Esophagus (tissue), 2 donors: ENCODE measurements around the gene DRAXIN. TPM values are rescaled to one million over a fixed set of nuclear protein-coding genes. Genes with fewer than 3 reads are reported as not detected.

Experiments used
- H3K27ac ChIP-seq, 2 donors: one replicate each; pipeline ENCODE4 v1.5.1; 2013; ENCODE audit warnings: low read depth in 2 of 2, mild to moderate bottlenecking in 2 of 2, inconsistent platforms in 1 of 2, low read length in 1 of 2, moderate library complexity in 1 of 2
- H3K27me3 ChIP-seq, 2 donors: one replicate each; pipeline ENCODE4 v1.6.1; 2013; ENCODE audit warnings: low read length in 2 of 2, control low read depth in 1 of 2, mild to moderate bottlenecking in 1 of 2; ENCODE audit not compliant: insufficient read depth in 2 of 2, control insufficient read depth in 1 of 2
- H3K36me3 ChIP-seq, 2 donors: one replicate each; pipeline ENCODE4 v1.6.1; 2013; ENCODE audit warnings: low read length in 1 of 2; ENCODE audit not compliant: control insufficient read depth in 2 of 2, insufficient read depth in 2 of 2
- H3K4me1 ChIP-seq, 2 donors: one replicate each; pipeline ENCODE4 v1.6.1; 2013; ENCODE audit warnings: low read length in 1 of 2; ENCODE audit not compliant: control insufficient read depth in 2 of 2, insufficient read depth in 2 of 2
- H3K4me3 ChIP-seq, 2 donors: one replicate each; pipeline ENCODE4 v1.5.1; 2013; ENCODE audit warnings: low read length in 2 of 2, mild to moderate bottlenecking in 2 of 2, low read depth in 1 of 2, moderate library complexity in 1 of 2
- H3K9me3 ChIP-seq, 2 donors: one replicate each; pipeline ENCODE4 v1.6.1; 2013; ENCODE audit warnings: mild to moderate bottlenecking in 2 of 2, low read depth in 1 of 2, low read length in 1 of 2, moderate library complexity in 1 of 2; ENCODE audit not compliant: control insufficient read depth in 2 of 2, insufficient read depth in 1 of 2
- WGBS, 2 donors: extraction: QIAGEN DNeasy Blood & Tissue Kit; methylation state at CpG; one replicate each; pipeline ENCODE4 v1.1.7; 2013; 5-methylcytosine and 5-hydroxymethylcytosine counted together
- polyA plus RNA-seq, 2 donors: library from polyadenylated mRNA; stranded (reverse); fragments of 200-250 nt; gene quantifications; one replicate each; pipeline ENCODE4 v1.2.3, GENCODE V29; 2013
- donor health status: healthy with polysubstance abuse.
- donor health status: Bipolar disorder and iron deficiency.

The DRAXIN gene
- polyA plus RNA-seq, 2 donors, result 0.01 to 0.02 TPM

- Histone ChIP-seq H3K4me3 (no peak overlapping the region), H3K27me3 (no peaks in the 10 kb centered on the region), H3K36me3 (no peaks in the 10 kb centered on the region), H3K9me3 (no peaks in the 10 kb centered on the region), H3K27ac (no peak overlapping the region), H3K4me1 (peaks cover 7 to 8% of the 10 kb centered on the region in 2 donors)
- 31 to 38% methylated on average over 28 to 30 of the region's 30 CpGs for WGBS, 2 donors
Measured at GRCh38 chr1:11648732-11649158, 42.8 kb upstream of the DRAXIN start.

DNA sequence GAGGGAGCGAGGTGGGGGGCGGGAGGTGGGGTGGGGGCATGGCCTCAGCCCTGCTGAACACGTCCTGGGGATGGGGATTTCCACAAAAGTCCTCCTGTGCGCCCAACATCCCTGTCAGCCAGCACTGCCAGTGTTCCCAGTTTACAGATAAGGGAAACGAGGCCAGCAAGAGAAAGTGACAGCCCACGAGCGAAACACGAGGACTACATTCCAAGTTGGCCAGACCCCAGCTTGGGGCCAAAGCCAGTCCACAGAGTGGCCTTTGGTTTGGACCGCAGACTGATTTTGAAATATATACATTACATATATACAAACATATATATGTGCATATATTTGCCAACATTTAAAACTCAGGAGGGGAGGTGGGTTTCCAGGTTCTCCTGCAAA, 42.3 kb upstream of the DRAXIN start:
- Histone ChIP-seq H3K4me1 (peaks cover 8% of the 10 kb centered on the region in 2 donors), H3K36me3 (no peaks in the 10 kb centered on the region), H3K4me3 (no peak overlapping the region), H3K27ac (no peak overlapping the region), H3K27me3 (no peaks in the 10 kb centered on the region), H3K9me3 (no peaks in the 10 kb centered on the region)
- WGBS, 2 donors, result 24 to 38% methylated on average over 9 of the region's 9 CpGs

GRCh38 chr1:11649624-11650330, 41.7 kb upstream of the DRAXIN start:
- 45 to 61% methylated on average over 21 of the region's 21 CpGs for WGBS, 2 donors
- H3K4me1 ChIP-seq, result peaks cover 8% of the 10 kb centered on the region in 2 donors
- H3K36me3 ChIP-seq, result no peaks in the 10 kb centered on the region
- H3K27me3 ChIP-seq, result no peaks in the 10 kb centered on the region
- no peak overlapping the region for H3K27ac ChIP-seq
- H3K4me3 ChIP-seq, result no peak overlapping the region
- H3K9me3 ChIP-seq, result no peaks in the 10 kb centered on the region

DNA sequence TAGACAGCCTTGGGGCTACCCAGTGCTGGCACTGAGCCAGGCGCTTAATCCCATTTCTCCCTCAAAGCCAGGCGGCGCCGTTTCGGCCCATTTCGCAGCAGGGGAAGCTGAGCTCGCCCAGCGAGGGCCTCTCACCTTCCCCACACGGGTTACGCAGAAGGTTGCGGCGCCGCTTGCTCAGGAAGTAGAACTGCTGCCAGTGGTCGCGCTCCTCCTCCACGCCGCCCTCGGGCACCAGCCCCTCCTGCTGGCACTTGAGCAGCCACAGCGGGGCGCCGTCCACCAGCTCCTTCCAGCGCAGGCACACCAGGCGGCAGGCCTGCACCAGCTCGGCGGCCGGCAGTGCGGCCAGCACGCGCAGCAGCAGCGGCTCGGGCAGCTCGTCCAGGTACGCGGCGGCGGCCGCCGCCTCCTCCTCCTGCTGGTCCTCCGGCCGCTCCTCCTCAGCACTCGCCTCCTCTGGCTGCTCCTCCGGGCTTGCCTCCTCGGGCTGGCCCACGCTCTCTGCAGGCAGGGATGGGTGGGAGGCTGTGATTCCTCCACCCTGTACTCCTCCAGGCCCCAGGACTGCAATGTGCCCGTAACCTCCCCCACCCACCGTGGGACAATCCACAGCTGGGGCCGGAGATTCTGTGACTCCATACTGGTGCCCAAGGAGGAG, 41.0 kb upstream of the DRAXIN start:
- Histone ChIP-seq H3K36me3 (no peaks in the 10 kb centered on the region), H3K4me3 (no peak overlapping the region), H3K4me1 (peaks cover 8 to 11% of the 10 kb centered on the region in 2 donors), H3K9me3 (no peaks in the 10 kb centered on the region), H3K27ac (no peak overlapping the region), H3K27me3 (no peaks in the 10 kb centered on the region)
- 24 to 39% methylated on average over 39 to 47 of the region's 47 CpGs for WGBS, 2 donors

DNA sequence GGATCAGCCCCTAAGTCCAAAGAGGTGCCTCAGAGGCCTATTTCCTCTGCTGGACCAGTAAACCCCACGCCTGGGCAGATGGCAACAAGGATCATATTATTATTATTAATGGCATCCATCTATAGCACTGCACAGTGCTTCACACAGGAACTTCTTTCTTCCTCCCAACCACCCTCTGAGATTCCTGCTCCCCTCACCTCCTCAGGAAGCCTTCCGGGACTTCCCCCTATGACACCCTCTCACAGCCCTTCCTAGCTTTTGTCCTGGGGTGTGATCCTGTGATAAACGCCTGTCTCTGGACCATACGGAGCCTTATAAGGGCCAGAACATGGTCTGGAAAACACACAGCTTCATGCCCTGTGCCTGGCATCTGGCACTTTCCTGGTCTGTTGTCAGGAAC, 40.5 kb upstream of the DRAXIN start:
- Histone ChIP-seq H3K4me3 (no peak overlapping the region), H3K4me1 (peaks cover 11 to 15% of the 10 kb centered on the region in 2 donors), H3K27me3 (no peaks in the 10 kb centered on the region), H3K9me3 (no peaks in the 10 kb centered on the region), H3K27ac (no peak overlapping the region), H3K36me3 (peaks cover 0 to 2% of the 10 kb centered on the region in 2 donors)
- 67 to 87% methylated on average over 4 of the region's 4 CpGs for WGBS, 2 donors

DNA sequence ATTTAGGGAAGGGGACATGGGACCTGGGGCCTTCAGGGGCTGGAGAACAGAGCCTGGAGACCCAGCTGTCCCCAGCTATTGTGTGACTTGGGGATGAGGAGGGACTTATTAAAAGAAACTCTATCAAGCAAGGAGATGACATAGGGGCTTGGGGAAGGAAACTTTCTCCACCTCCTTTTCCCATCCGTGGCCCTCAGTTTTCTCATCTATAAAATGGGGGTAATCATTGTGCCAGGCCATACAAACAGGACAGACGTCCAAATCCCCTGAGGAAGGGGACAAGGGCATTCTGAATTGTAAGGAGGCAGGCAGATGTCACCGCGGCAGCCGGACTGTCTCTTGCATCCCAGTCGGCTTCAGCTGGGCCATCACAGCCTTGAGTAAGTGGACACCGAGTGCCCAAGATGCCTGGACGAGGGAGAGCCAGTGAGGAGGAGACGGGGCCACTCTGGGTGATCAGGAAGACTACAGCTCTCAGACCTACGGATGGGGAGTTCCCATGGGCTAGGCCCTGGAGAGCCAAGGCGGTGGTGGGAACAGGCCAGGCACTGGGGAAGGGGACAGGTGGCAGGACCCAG, 39.2 kb upstream of the DRAXIN start:
- no peak overlapping the region for H3K4me3 ChIP-seq
- H3K27ac ChIP-seq, result no peak overlapping the region
- H3K27me3 ChIP-seq, result no peaks in the 10 kb centered on the region
- H3K36me3 ChIP-seq, result peaks cover 0 to 2% of the 10 kb centered on the region in 2 donors
- WGBS, 2 donors, result 88 to 91% methylated on average over 11 of the region's 11 CpGs
- H3K9me3 ChIP-seq, result no peaks in the 10 kb centered on the region
- peaks cover 11 to 15% of the 10 kb centered on the region in 2 donors for H3K4me1 ChIP-seq

DNA sequence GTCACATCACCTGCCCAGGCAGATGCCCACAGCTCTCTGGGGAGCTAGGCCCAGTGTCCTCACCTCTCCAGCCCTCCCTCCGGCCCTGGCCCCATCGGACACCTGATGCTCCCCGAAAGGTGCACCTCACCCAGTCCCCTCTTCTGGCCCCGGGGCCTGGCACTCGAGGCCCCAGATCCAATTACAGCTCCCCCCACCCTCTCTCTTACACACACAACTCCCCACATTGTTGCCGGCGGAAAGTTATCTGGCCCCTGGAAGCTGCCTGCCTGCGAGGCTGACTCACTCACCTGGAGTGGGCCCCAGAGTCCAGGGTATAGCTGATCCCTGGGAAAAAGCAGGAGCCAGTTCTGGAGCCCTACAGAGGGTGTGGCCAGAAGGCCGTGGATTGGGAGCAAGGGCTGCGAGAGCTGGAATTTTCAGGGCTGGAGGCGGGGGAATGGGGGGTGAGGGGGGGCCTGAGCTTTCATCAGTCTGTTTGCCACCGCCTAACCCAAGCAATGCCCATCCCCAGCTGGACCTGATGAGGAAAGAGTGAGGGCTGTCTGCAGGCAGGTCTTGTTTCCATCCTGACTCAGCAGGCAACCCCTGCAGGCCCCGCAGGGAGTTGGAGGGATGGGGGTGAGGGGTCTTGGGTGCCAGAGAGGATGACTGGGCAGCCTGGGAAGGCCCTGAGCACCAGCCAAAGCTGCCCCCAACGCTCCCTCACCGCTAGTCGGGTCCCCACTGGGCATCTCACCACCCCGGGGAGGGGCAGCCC, 38.2 kb upstream of the DRAXIN start:
- no peaks in the 10 kb centered on the region for H3K9me3 ChIP-seq
- peaks cover 0 to 6% of the 10 kb centered on the region in 2 donors for H3K36me3 ChIP-seq
- 48 to 53% methylated on average over 17 of the region's 17 CpGs for WGBS, 2 donors
- H3K27me3 ChIP-seq, result no peaks in the 10 kb centered on the region
- H3K4me1 ChIP-seq, result peaks cover 6 to 15% of the 10 kb centered on the region in 2 donors
- H3K4me3 ChIP-seq, result peak overlapping the region in 1 of 2 donors; percentile 63
- peak overlapping the region in 1 of 2 donors; percentile 9 for H3K27ac ChIP-seq

DNA sequence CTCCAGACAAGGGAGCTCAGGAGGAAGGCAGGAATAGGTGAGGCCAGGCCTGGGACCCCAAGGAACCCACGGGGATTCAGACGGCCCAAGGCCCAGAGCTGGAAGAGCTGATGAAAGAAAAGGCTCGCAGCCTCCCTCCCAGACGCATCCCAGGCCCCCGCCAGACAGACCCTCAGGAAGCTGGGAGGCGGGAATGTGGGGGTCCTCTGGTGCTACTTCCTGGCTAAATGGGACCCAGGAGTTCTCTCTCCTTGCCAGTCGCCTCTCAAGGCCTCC, 37.7 kb upstream of the DRAXIN start:
- H3K36me3 ChIP-seq, result peaks cover 0 to 9% of the 10 kb centered on the region in 2 donors
- peaks cover 6 to 13% of the 10 kb centered on the region in 2 donors for H3K4me1 ChIP-seq
- H3K27me3 ChIP-seq, result no peaks in the 10 kb centered on the region
- H3K27ac ChIP-seq, result peak overlapping the region; percentile 9 to 37
- no peaks in the 10 kb centered on the region for H3K9me3 ChIP-seq
- WGBS, 2 donors, result 38 to 47% methylated on average over 7 of the region's 7 CpGs
- H3K4me3 ChIP-seq, result peak overlapping the region; percentile 63 to 68

DNA sequence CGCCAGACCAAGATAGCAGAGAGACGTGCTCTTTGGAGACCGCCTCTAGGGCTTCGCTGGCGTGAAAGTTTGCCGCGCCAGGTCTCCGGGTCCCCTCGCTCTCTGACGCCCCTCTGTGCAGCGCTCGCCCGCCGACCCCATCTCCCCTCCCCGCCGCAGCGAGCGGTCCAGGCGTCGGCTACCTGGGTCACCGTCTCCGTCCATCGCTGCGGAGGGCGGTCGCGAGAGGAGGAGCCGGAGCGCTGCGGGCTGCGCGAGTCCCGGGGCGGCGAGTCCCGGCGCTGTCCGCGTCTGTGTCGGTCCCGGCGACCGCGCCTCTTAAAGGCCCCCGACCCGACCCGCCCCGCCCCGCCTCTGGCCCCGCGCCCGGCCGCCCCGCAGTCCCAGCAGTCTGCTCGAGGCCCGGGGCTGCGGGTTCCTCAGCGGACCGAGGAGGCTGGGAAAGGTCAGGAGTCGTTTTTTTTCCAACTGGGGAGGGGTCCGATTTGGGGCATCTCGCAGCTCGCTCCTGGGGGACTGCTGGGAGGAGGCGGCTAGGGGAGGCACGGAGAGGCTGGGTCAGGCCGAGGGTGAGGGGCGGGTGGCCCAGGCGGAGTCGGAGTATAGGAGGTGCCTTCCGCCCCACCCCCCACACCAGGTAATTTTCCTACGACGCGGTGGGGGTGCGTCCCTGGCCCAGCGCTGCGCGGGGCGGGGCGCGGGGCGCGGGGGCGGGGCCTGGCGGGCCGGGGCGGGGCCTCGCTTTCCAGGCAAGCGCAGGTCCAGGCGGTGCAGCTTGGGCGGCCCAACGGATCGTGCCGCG, 37.2 kb upstream of the DRAXIN start, which contains the start of the genes FBXO2 and FBXO44:
FBXO2 (minus strand) TSS at position 293 of the 802 bp plus-strand sequence; CDS start at position 204, 89 bp downstream.
FBXO44 (plus strand) TSS at position 741 of the 802 bp plus-strand sequence. CDS start 959 bp downstream, outside the sequence.
- H3K4me1 ChIP-seq, result peaks cover 6 to 11% of the 10 kb centered on the region in 2 donors
- 3 to 4% methylated on average over 62 to 94 of the region's 94 CpGs for WGBS, 2 donors
- peak within 1 kb of the TSS; percentile 63 to 68 for H3K4me3 ChIP-seq
- no peaks in the 10 kb centered on the region for H3K27me3 ChIP-seq
- H3K27ac ChIP-seq, result peak within 1 kb of the TSS; percentile 39 to 67
- no peaks in the 10 kb centered on the region for H3K9me3 ChIP-seq
- peaks cover 0 to 9% of the 10 kb centered on the region in 2 donors for H3K36me3 ChIP-seq
